Measurements from ENCODE around the gene ANKRD33B.

The ANKRD33B gene

GRCh38 chr5:10577371-10578292 lies 13.8 kb downstream of the ANKRD33B start:
- H3K9me3 ChIP-seq (ENCODE audit: control insufficient read depth, low read length) = no peaks in the 10 kb centered on the region
- H3K4me1 ChIP-seq (ENCODE audit: control insufficient read depth, insufficient read depth, low read length, poor library complexity, severe bottlenecking) = peaks cover 2% of the 10 kb centered on the region
- DNase-seq = no peak
- H3K4me3 ChIP-seq (ENCODE audit: insufficient read depth, low read depth, low read length, poor library complexity, severe bottlenecking) = no peak overlapping the region
- no peaks in the 10 kb centered on the region for H3K36me3 ChIP-seq (ENCODE audit: control insufficient read depth, insufficient read depth, low read length)
- H3K27me3 ChIP-seq (replicated peaks; ENCODE audit: control insufficient read depth, insufficient read depth, low read length, poor library complexity, severe bottlenecking) = no peaks in the 10 kb centered on the region
- no peak overlapping the region for H3K27ac ChIP-seq (ENCODE audit: insufficient read depth, low read length, poor library complexity, severe bottlenecking)

- Histone ChIP-seq H3K27me3 (replicated peaks; ENCODE audit: control insufficient read depth, insufficient read depth, low read length, poor library complexity, severe bottlenecking) (no peaks in the 10 kb centered on the region), H3K36me3 (ENCODE audit: control insufficient read depth, insufficient read depth, low read length) (no peaks in the 10 kb centered on the region), H3K9me3 (ENCODE audit: control insufficient read depth, low read length) (no peaks in the 10 kb centered on the region), H3K4me1 (ENCODE audit: control insufficient read depth, insufficient read depth, low read length, poor library complexity, severe bottlenecking) (peaks cover 2% of the 10 kb centered on the region), H3K27ac (ENCODE audit: insufficient read depth, low read length, poor library complexity, severe bottlenecking) (no peak overlapping the region), H3K4me3 (ENCODE audit: insufficient read depth, low read depth, low read length, poor library complexity, severe bottlenecking) (no peak overlapping the region)
- no peak for DNase-seq
Observed at GRCh38 chr5:10578293-10578665, 14.4 kb downstream of the ANKRD33B start.

- H3K9me3 ChIP-seq (ENCODE audit: control insufficient read depth, low read length) = no peaks in the 10 kb centered on the region
- no peaks in the 10 kb centered on the region for H3K36me3 ChIP-seq (ENCODE audit: control insufficient read depth, insufficient read depth, low read length)
- H3K27ac ChIP-seq (ENCODE audit: insufficient read depth, low read length, poor library complexity, severe bottlenecking) = no peak overlapping the region
- peaks cover 2% of the 10 kb centered on the region for H3K4me1 ChIP-seq (ENCODE audit: control insufficient read depth, insufficient read depth, low read length, poor library complexity, severe bottlenecking)
- H3K4me3 ChIP-seq (ENCODE audit: insufficient read depth, low read depth, low read length, poor library complexity, severe bottlenecking) = no peak overlapping the region
- DNase-seq = no peak
- H3K27me3 ChIP-seq (replicated peaks; ENCODE audit: control insufficient read depth, insufficient read depth, low read length, poor library complexity, severe bottlenecking) = no peaks in the 10 kb centered on the region
Observed at GRCh38 chr5:10578869-10579268, 15.0 kb downstream of the ANKRD33B start.

- H3K4me1 ChIP-seq (ENCODE audit: control insufficient read depth, insufficient read depth, low read length, poor library complexity, severe bottlenecking) = peaks cover 2% of the 10 kb centered on the region
- no peaks in the 10 kb centered on the region for H3K27me3 ChIP-seq (replicated peaks; ENCODE audit: control insufficient read depth, insufficient read depth, low read length, poor library complexity, severe bottlenecking)
- H3K27ac ChIP-seq (ENCODE audit: insufficient read depth, low read length, poor library complexity, severe bottlenecking) = no peak overlapping the region
- H3K36me3 ChIP-seq (ENCODE audit: control insufficient read depth, insufficient read depth, low read length) = no peaks in the 10 kb centered on the region
- H3K4me3 ChIP-seq (ENCODE audit: insufficient read depth, low read depth, low read length, poor library complexity, severe bottlenecking) = no peak overlapping the region
- no peaks in the 10 kb centered on the region for H3K9me3 ChIP-seq (ENCODE audit: control insufficient read depth, low read length)
- no peak for DNase-seq
Observed at GRCh38 chr5:10579536-10580521, 16.0 kb downstream of the ANKRD33B start.

- no peak overlapping the region for H3K4me3 ChIP-seq (ENCODE audit: insufficient read depth, low read depth, low read length, poor library complexity, severe bottlenecking)
- H3K9me3 ChIP-seq (ENCODE audit: control insufficient read depth, low read length) = no peaks in the 10 kb centered on the region
- H3K27me3 ChIP-seq (replicated peaks; ENCODE audit: control insufficient read depth, insufficient read depth, low read length, poor library complexity, severe bottlenecking) = no peaks in the 10 kb centered on the region
- DNase-seq = no peak
- H3K4me1 ChIP-seq (ENCODE audit: control insufficient read depth, insufficient read depth, low read length, poor library complexity, severe bottlenecking) = peaks cover 2% of the 10 kb centered on the region
- H3K36me3 ChIP-seq (ENCODE audit: control insufficient read depth, insufficient read depth, low read length) = no peaks in the 10 kb centered on the region
- no peak overlapping the region for H3K27ac ChIP-seq (ENCODE audit: insufficient read depth, low read length, poor library complexity, severe bottlenecking)
Observed at GRCh38 chr5:10580531-10581423, 16.9 kb downstream of the ANKRD33B start.

GRCh38 chr5:10581424-10581748 lies 17.5 kb downstream of the ANKRD33B start:
- peaks cover 2% of the 10 kb centered on the region for H3K4me1 ChIP-seq (ENCODE audit: control insufficient read depth, insufficient read depth, low read length, poor library complexity, severe bottlenecking)
- H3K27ac ChIP-seq (ENCODE audit: insufficient read depth, low read length, poor library complexity, severe bottlenecking) = no peak overlapping the region
- no peak overlapping the region for H3K4me3 ChIP-seq (ENCODE audit: insufficient read depth, low read depth, low read length, poor library complexity, severe bottlenecking)
- no peaks in the 10 kb centered on the region for H3K27me3 ChIP-seq (replicated peaks; ENCODE audit: control insufficient read depth, insufficient read depth, low read length, poor library complexity, severe bottlenecking)
- no peaks in the 10 kb centered on the region for H3K36me3 ChIP-seq (ENCODE audit: control insufficient read depth, insufficient read depth, low read length)
- no peak for DNase-seq
- no peaks in the 10 kb centered on the region for H3K9me3 ChIP-seq (ENCODE audit: control insufficient read depth, low read length)

GRCh38 chr5:10581867-10582511 lies 18.1 kb downstream of the ANKRD33B start:
- no peak for DNase-seq
- H3K27ac ChIP-seq (ENCODE audit: insufficient read depth, low read length, poor library complexity, severe bottlenecking) = no peak overlapping the region

GRCh38 chr5:10582512-10582897 lies 18.6 kb downstream of the ANKRD33B start:
- Histone ChIP-seq H3K4me3 (ENCODE audit: insufficient read depth, low read depth, low read length, poor library complexity, severe bottlenecking) (no peak overlapping the region), H3K9me3 (ENCODE audit: control insufficient read depth, low read length) (no peaks in the 10 kb centered on the region), H3K27me3 (replicated peaks; ENCODE audit: control insufficient read depth, insufficient read depth, low read length, poor library complexity, severe bottlenecking) (no peaks in the 10 kb centered on the region), H3K27ac (ENCODE audit: insufficient read depth, low read length, poor library complexity, severe bottlenecking) (no peak overlapping the region), H3K4me1 (ENCODE audit: control insufficient read depth, insufficient read depth, low read length, poor library complexity, severe bottlenecking) (peaks cover 2% of the 10 kb centered on the region), H3K36me3 (ENCODE audit: control insufficient read depth, insufficient read depth, low read length) (no peaks in the 10 kb centered on the region)
- DNase-seq = no peak

More at GRCh38 chr5:10581867-10582511, 18.1 kb downstream of the ANKRD33B start:
- Histone ChIP-seq H3K4me1 (ENCODE audit: control insufficient read depth, insufficient read depth, low read length, poor library complexity, severe bottlenecking) (peaks cover 2% of the 10 kb centered on the region), H3K9me3 (ENCODE audit: control insufficient read depth, low read length) (no peaks in the 10 kb centered on the region), H3K36me3 (ENCODE audit: control insufficient read depth, insufficient read depth, low read length) (no peaks in the 10 kb centered on the region), H3K27me3 (replicated peaks; ENCODE audit: control insufficient read depth, insufficient read depth, low read length, poor library complexity, severe bottlenecking) (no peaks in the 10 kb centered on the region), H3K4me3 (ENCODE audit: insufficient read depth, low read depth, low read length, poor library complexity, severe bottlenecking) (no peak overlapping the region)
